Measurements from ENCODE around the gene ELAPOR1.

Gene ELAPOR1

DNA sequence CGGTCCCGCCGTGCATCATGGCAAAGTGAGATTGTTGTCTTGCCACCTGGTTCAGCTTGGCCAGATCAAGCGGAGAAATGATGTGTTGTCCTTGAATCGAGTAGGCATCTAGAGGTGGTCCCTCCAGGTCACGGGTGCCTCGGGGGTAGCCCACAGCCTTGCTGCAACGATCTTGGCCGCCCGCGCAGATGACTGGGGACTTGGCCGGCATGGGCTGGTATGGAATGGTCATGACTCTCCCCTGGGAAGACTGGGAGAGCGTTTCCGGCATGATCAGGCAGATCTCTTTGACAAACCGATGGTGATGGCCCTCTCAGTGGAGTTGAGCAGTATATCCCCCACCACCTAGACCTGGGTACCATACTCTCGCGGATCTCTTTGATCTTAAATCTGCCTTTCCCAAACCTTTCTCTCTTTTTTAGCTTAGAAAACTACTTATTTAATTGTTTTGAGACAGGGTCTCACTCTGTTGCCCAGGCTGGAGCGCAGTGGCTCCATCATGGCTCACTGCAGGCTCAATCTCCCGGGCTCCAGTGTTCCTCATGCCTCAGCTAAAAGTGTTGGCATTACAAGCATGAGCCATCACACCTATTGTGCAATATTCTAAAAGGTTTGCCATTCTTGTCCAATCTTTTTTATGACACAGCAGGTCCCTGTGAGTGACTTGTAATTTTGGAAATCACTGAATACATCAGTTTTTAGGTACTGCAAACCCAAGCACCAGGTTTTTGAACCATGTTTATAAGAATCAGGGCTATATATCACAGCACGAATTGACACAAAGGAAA, 9.4 kb upstream of the ELAPOR1 start:
- no peak overlapping the region for H3K14ac ChIP-seq (ENCODE audit: low read length)
- no peak overlapping the region for H2BK12ac ChIP-seq (ENCODE audit: low read length)
- H3K9me3 ChIP-seq (replicated peaks in 1 of 2; ENCODE audit: control insufficient read depth in 2 of 2, insufficient read depth in 1 of 2, low read depth in 1 of 2, low read length in 2 of 2) = no peaks in the 10 kb centered on the region
- H3K27me3 ChIP-seq (ENCODE audit: control insufficient read depth in 3 of 3, insufficient read depth in 3 of 3, low read depth in 1 of 3, low read length in 3 of 3) = no peaks in the 10 kb centered on the region
- peaks cover 2 to 6% of the 10 kb centered on the region in 2 donors for H3K4me1 ChIP-seq (ENCODE audit: control insufficient read depth in 2 of 2, insufficient read depth in 1 of 2, low read depth in 1 of 2, low read length in 2 of 2)
- no peak overlapping the region for H2BK15ac ChIP-seq (ENCODE audit: low read length)
- H3K36me3 ChIP-seq (replicated peaks in 1 of 2; ENCODE audit: control insufficient read depth in 2 of 2, insufficient read depth in 2 of 2, low read length in 2 of 2) = peaks cover 0 to 28% of the 10 kb centered on the region in 2 donors
- H3K9ac ChIP-seq (ENCODE audit: low read depth, low read length, poor library complexity) = no peak overlapping the region
- no peak overlapping the region for H2BK120ac ChIP-seq (ENCODE audit: low read depth, low read length)
- no peak overlapping the region for H2BK5ac ChIP-seq (ENCODE audit: low read length)
- H4K91ac ChIP-seq (ENCODE audit: low read depth, low read length, poor library complexity) = no peak overlapping the region
- no peak overlapping the region for H3K4me2 ChIP-seq (ENCODE audit: insufficient read depth, low read length, poor library complexity, severe bottlenecking)
- H3K27ac ChIP-seq (replicated peaks; ENCODE audit: low read length) = no peak overlapping the region
- no CpG with 5 or more reads among the region's 20 CpGs for WGBS, 2 donors (ENCODE audit: extremely low coverage in 2 of 2, insufficient read length in 2 of 2, insufficient replicate concordance in 1 of 2)
- no peak overlapping the region for H3K4me3 ChIP-seq (ENCODE audit: low read length in 2 of 2)
- no peak for DNase-seq (ENCODE audit: low spot score)
- H3K18ac ChIP-seq (ENCODE audit: low read length) = no peak overlapping the region
- H2AFZ ChIP-seq (ENCODE audit: low read length) = no peak overlapping the region
- H3K79me1 ChIP-seq (ENCODE audit: low read depth, low read length) = peaks cover 7% of the 10 kb centered on the region
- no peak overlapping the region for H3K4ac ChIP-seq (ENCODE audit: low read length)
- peak overlapping the region; percentile 75 for H2AK5ac ChIP-seq (ENCODE audit: low read depth, low read length)
- H3K23ac ChIP-seq (ENCODE audit: low read depth, low read length, poor library complexity) = peak overlapping the region; percentile 91
- no peak overlapping the region for H4K8ac ChIP-seq (ENCODE audit: low read depth, low read length)

DNA sequence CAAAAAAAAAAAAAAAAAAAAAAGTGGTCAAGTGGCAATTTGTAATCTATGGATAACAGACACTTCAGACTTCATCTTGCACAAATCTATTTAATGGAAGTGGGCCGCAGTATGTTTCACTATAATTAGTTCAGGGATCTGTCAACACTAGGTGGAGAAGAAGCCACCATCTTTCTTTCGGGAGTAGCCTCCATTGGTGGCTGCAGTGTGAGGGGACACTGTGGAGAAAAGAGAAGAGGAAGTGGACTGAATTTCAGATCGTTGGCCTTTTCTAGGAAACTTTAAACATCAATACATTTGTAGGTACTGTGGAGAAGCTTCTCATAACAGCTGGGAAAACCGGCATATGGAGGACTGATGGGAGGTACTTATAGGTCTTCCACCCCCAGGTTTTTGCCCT, 8.0 kb upstream of the ELAPOR1 start:
- no CpG with 5 or more reads among the region's 4 CpGs for WGBS, 2 donors (ENCODE audit: extremely low coverage in 2 of 2, insufficient read length in 2 of 2, insufficient replicate concordance in 1 of 2)
- peaks cover 0 to 28% of the 10 kb centered on the region in 2 donors for H3K36me3 ChIP-seq (replicated peaks in 1 of 2; ENCODE audit: control insufficient read depth in 2 of 2, insufficient read depth in 2 of 2, low read length in 2 of 2)
- H4K8ac ChIP-seq (ENCODE audit: low read depth, low read length) = no peak overlapping the region
- no peak overlapping the region for H2BK12ac ChIP-seq (ENCODE audit: low read length)
- H2AK5ac ChIP-seq (ENCODE audit: low read depth, low read length) = no peak overlapping the region
- H3K79me1 ChIP-seq (ENCODE audit: low read depth, low read length) = peaks cover 2% of the 10 kb centered on the region
- H3K4me1 ChIP-seq (ENCODE audit: control insufficient read depth in 2 of 2, insufficient read depth in 1 of 2, low read depth in 1 of 2, low read length in 2 of 2) = no peaks in the 10 kb centered on the region
- no peak overlapping the region for H2BK5ac ChIP-seq (ENCODE audit: low read length)
- no peak overlapping the region for H3K9ac ChIP-seq (ENCODE audit: low read depth, low read length, poor library complexity)
- DNase-seq (ENCODE audit: low spot score) = no peak
- no peak overlapping the region for H4K91ac ChIP-seq (ENCODE audit: low read depth, low read length, poor library complexity)
- H2BK120ac ChIP-seq (ENCODE audit: low read depth, low read length) = no peak overlapping the region
- no peak overlapping the region for H2BK15ac ChIP-seq (ENCODE audit: low read length)
- H3K4me2 ChIP-seq (ENCODE audit: insufficient read depth, low read length, poor library complexity, severe bottlenecking) = no peak overlapping the region
- no peaks in the 10 kb centered on the region for H3K9me3 ChIP-seq (replicated peaks in 1 of 2; ENCODE audit: control insufficient read depth in 2 of 2, insufficient read depth in 1 of 2, low read depth in 1 of 2, low read length in 2 of 2)
- H3K27ac ChIP-seq (replicated peaks; ENCODE audit: low read length) = no peak overlapping the region
- no peaks in the 10 kb centered on the region for H3K27me3 ChIP-seq (ENCODE audit: control insufficient read depth in 3 of 3, insufficient read depth in 3 of 3, low read depth in 1 of 3, low read length in 3 of 3)
- H3K18ac ChIP-seq (ENCODE audit: low read length) = no peak overlapping the region
- no peak overlapping the region for H3K23ac ChIP-seq (ENCODE audit: low read depth, low read length, poor library complexity)
- H3K4me3 ChIP-seq (ENCODE audit: low read length in 2 of 2) = no peak overlapping the region
- H2AFZ ChIP-seq (ENCODE audit: low read length) = no peak overlapping the region
- H3K4ac ChIP-seq (ENCODE audit: low read length) = no peak overlapping the region
- no peak overlapping the region for H3K14ac ChIP-seq (ENCODE audit: low read length)

DNA sequence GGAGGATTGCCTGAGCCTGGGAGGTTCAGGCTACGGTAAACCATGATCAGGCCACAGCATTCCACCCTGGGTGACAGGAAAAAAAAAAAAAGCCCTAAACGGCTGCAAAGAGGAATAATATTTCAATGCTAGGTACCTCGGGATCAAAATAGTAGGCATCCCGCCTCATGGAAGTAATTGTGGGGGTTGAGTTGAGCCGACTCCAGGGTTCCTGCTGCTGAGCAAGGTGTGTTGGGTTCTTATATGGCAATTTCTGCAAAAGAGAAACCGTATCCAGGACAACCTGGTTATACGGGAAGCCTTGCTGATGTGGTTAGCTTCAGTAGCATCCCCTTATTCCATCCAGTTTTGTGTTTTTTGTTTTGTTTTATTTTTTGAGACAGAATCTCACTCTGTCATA, 6.1 kb upstream of the ELAPOR1 start:
- Histone ChIP-seq H4K91ac (ENCODE audit: low read depth, low read length, poor library complexity) (no peak overlapping the region), H3K9me3 (replicated peaks in 1 of 2; ENCODE audit: control insufficient read depth in 2 of 2, insufficient read depth in 1 of 2, low read depth in 1 of 2, low read length in 2 of 2) (no peaks in the 10 kb centered on the region), H3K4me1 (ENCODE audit: control insufficient read depth in 2 of 2, insufficient read depth in 1 of 2, low read depth in 1 of 2, low read length in 2 of 2) (peaks cover 3 to 10% of the 10 kb centered on the region in 2 donors), H3K79me1 (ENCODE audit: low read depth, low read length) (no peaks in the 10 kb centered on the region), H3K27ac (replicated peaks; ENCODE audit: low read length) (no peak overlapping the region), H3K9ac (ENCODE audit: low read depth, low read length, poor library complexity) (no peak overlapping the region), H3K36me3 (replicated peaks in 1 of 2; ENCODE audit: control insufficient read depth in 2 of 2, insufficient read depth in 2 of 2, low read length in 2 of 2) (peaks cover 0 to 12% of the 10 kb centered on the region in 2 donors), H3K4me3 (ENCODE audit: low read length in 2 of 2) (no peak overlapping the region), H3K18ac (ENCODE audit: low read length) (no peak overlapping the region), H3K23ac (ENCODE audit: low read depth, low read length, poor library complexity) (no peak overlapping the region), H3K4me2 (ENCODE audit: insufficient read depth, low read length, poor library complexity, severe bottlenecking) (no peak overlapping the region), H2BK120ac (ENCODE audit: low read depth, low read length) (no peak overlapping the region), H2AFZ (ENCODE audit: low read length) (no peak overlapping the region), H3K4ac (ENCODE audit: low read length) (no peak overlapping the region), H2BK15ac (ENCODE audit: low read length) (no peak overlapping the region), H3K14ac (ENCODE audit: low read length) (no peak overlapping the region), H2AK5ac (ENCODE audit: low read depth, low read length) (no peak overlapping the region), H3K27me3 (ENCODE audit: control insufficient read depth in 3 of 3, insufficient read depth in 3 of 3, low read depth in 1 of 3, low read length in 3 of 3) (peaks cover 0 to under 1% (median 0%) of the 10 kb centered on the region in 3 experiments), H2BK5ac (ENCODE audit: low read length) (no peak overlapping the region), H2BK12ac (ENCODE audit: low read length) (no peak overlapping the region), H4K8ac (ENCODE audit: low read depth, low read length) (no peak overlapping the region)
- DNase-seq (ENCODE audit: low spot score) = no peak
- no CpG with 5 or more reads among the region's 7 CpGs for WGBS, 2 donors (ENCODE audit: extremely low coverage in 2 of 2, insufficient read length in 2 of 2, insufficient replicate concordance in 1 of 2)

DNA sequence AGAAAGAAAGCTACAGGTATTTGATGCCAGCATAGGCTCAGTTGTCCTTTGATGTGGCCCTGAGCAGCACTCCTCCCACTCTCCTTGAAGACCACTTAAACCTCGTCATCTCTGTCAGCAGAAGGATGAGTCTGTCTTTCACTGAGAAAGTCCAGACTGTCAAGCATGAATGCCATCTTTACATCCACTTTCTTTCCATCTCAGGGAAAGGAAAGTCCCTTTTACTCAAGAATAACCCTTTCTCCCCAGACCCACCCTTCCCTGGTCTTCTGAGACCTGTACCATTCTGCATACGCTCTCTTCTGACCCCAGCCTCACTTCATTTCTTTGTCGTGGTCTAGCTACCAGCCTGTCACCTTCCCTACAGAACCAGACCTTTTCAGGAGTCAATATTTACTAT, 4.0 kb upstream of the ELAPOR1 start:
- DNase-seq (ENCODE audit: low spot score) = no peak
- Histone ChIP-seq H2BK12ac (ENCODE audit: low read length) (no peak overlapping the region), H3K4me2 (ENCODE audit: insufficient read depth, low read length, poor library complexity, severe bottlenecking) (no peak overlapping the region), H4K8ac (ENCODE audit: low read depth, low read length) (no peak overlapping the region), H2BK120ac (ENCODE audit: low read depth, low read length) (no peak overlapping the region), H3K4me3 (ENCODE audit: low read length in 2 of 2) (no peak overlapping the region), H3K23ac (ENCODE audit: low read depth, low read length, poor library complexity) (no peak overlapping the region), H3K9me3 (replicated peaks in 1 of 2; ENCODE audit: control insufficient read depth in 2 of 2, insufficient read depth in 1 of 2, low read depth in 1 of 2, low read length in 2 of 2) (no peaks in the 10 kb centered on the region), H4K91ac (ENCODE audit: low read depth, low read length, poor library complexity) (no peak overlapping the region), H3K79me1 (ENCODE audit: low read depth, low read length) (no peaks in the 10 kb centered on the region), H3K4me1 (ENCODE audit: control insufficient read depth in 2 of 2, insufficient read depth in 1 of 2, low read depth in 1 of 2, low read length in 2 of 2) (peaks cover 6 to 19% of the 10 kb centered on the region in 2 donors), H3K36me3 (replicated peaks in 1 of 2; ENCODE audit: control insufficient read depth in 2 of 2, insufficient read depth in 2 of 2, low read length in 2 of 2) (no peaks in the 10 kb centered on the region), H3K14ac (ENCODE audit: low read length) (no peak overlapping the region), H3K18ac (ENCODE audit: low read length) (no peak overlapping the region), H3K9ac (ENCODE audit: low read depth, low read length, poor library complexity) (no peak overlapping the region), H2AK5ac (ENCODE audit: low read depth, low read length) (no peak overlapping the region), H3K4ac (ENCODE audit: low read length) (no peak overlapping the region), H2BK15ac (ENCODE audit: low read length) (no peak overlapping the region), H2BK5ac (ENCODE audit: low read length) (no peak overlapping the region), H3K27me3 (ENCODE audit: control insufficient read depth in 3 of 3, insufficient read depth in 3 of 3, low read depth in 1 of 3, low read length in 3 of 3) (peaks cover 2 to 22% (median 18%) of the 10 kb centered on the region in 3 experiments), H3K27ac (replicated peaks; ENCODE audit: low read length) (no peak overlapping the region), H2AFZ (ENCODE audit: low read length) (no peak overlapping the region)
- WGBS, 2 donors (ENCODE audit: extremely low coverage in 2 of 2, insufficient read length in 2 of 2, insufficient replicate concordance in 1 of 2) = no CpG with 5 or more reads among the region's 3 CpGs
